SK-N-SH (cell line): ENCODE data around the gene PARD3.

ENCODE experiments used
- EP300 ChIP-seq, 2 experiments: IDR thresholded peaks; 2 replicates each; pipeline versions ENCODE4 v1.4.0 to v1.6.1; 2012; ENCODE audit warnings: borderline replicate concordance in 1 of 2, low read depth in 1 of 2, low read length in 1 of 2
- POLR2AphosphoS5 ChIP-seq: IDR thresholded peaks from 2 replicates; pipeline ENCODE4 v1.6.1; 2012; ENCODE audit warnings: low read depth, low read length
- TF ChIP-seq, protein P1 (sequence below): fragments of 200-600 bp; sonication (generic); IDR thresholded peaks from 2 replicates; pipeline ENCODE4 v1.6.1; 2017; ENCODE audit warnings: antibody characterized with exemption, mild to moderate bottlenecking, moderate library complexity

DNA sequence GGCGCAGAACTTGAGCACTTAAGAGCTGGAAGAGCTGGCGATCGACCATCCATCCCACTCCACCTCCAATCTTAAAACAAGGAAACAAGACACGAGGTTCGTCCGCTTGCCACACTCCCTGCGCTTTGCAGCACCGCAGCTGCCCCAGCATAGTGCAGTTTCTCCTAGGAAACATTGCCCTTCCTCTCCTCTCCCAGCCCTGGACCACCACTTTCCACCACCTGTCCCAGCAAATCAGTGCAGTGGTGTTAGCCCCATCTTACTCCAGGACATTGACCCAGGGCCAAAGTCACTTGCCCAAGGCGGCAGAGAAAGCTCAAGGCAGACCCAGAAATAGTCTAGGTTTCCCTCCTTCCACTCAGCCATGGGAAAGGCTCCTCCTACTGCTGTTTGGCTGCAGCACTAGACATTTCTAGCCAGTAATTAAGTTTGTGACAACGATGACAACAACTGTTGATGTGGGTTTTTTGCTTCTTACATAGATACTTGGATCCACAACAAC lies 1.5 kb upstream of the PARD3 start:
- TF ChIP-seq, protein P1, sequence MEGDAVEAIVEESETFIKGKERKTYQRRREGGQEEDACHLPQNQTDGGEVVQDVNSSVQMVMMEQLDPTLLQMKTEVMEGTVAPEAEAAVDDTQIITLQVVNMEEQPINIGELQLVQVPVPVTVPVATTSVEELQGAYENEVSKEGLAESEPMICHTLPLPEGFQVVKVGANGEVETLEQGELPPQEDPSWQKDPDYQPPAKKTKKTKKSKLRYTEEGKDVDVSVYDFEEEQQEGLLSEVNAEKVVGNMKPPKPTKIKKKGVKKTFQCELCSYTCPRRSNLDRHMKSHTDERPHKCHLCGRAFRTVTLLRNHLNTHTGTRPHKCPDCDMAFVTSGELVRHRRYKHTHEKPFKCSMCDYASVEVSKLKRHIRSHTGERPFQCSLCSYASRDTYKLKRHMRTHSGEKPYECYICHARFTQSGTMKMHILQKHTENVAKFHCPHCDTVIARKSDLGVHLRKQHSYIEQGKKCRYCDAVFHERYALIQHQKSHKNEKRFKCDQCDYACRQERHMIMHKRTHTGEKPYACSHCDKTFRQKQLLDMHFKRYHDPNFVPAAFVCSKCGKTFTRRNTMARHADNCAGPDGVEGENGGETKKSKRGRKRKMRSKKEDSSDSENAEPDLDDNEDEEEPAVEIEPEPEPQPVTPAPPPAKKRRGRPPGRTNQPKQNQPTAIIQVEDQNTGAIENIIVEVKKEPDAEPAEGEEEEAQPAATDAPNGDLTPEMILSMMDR: no peak
- TF ChIP-seq POLR2AphosphoS5 (no peak), EP300 (IDR thresholded peaks at IDR 0.05; ENCODE audit: borderline replicate concordance in 1 of 2, low read depth in 1 of 2, low read length in 1 of 2) (no peak)
